IMR-90 (cell line): ENCODE results near the gene PREP. TPM values are rescaled to one million over a fixed set of nuclear protein-coding genes. Genes with fewer than 3 reads are reported as not detected.

ENCODE experiments used
- ATAC-seq: fragments of 200-7000 bp; cut with Tn5 transposase; 2 replicates; pipeline ENCODE4 v1.9.1; 2020; ENCODE audit warnings: low read depth, mild to moderate bottlenecking, moderate library complexity
- BruUV-seq: library from RNA; stranded (reverse); fragments of 400-500 nt; replicated peaks from 2 replicates; lab custom pipeline; 2021; lab: Mats Ljungman, UMichigan
- CTCF ChIA-PET: fragments of 300-600 bp; formaldehyde crosslinking; extraction: SDS; loops from one replicate; lab custom pipeline; 2021; ENCODE audit warnings: antibody characterized with exemption; lab: Yijun Ruan, JAX
- POLR2A ChIA-PET: fragments of 300-600 bp; sonication (Branson Sonifier 250); formaldehyde crosslinking; loops from one replicate; lab custom pipeline; 2022; ENCODE audit warnings: antibody characterized with exemption; ENCODE audit not compliant: unreplicated experiment; lab: Charles Lee
- DNase-seq: peaks from one replicate; pipeline ENCODE4 v3.0.0; 2013
- H2AFZ ChIP-seq: replicated peaks from 2 replicates; pipeline ENCODE3; 2013; ENCODE audit warnings: low read length, mild to moderate bottlenecking; ENCODE audit not compliant: poor library complexity
- H2AK5ac ChIP-seq: 2 replicates; pipeline ENCODE4 v1.6.1; 2013; ENCODE audit warnings: low read depth, low read length, inconsistent platforms
- H2AK9ac ChIP-seq: replicated peaks from 2 replicates; pipeline ENCODE3; 2013; ENCODE audit warnings: mild to moderate bottlenecking, low read depth, low read length, moderate library complexity; ENCODE audit not compliant: poor library complexity
- H2BK120ac ChIP-seq: 2 replicates; pipeline ENCODE4 v1.6.1; 2013; ENCODE audit warnings: low read depth, low read length, inconsistent platforms
- H2BK15ac ChIP-seq: 3 replicates; pipeline ENCODE4 v1.6.1; 2013; ENCODE audit warnings: low read depth, low read length, inconsistent platforms
- H2BK20ac ChIP-seq: 2 replicates; pipeline ENCODE4 v1.6.1; 2013; ENCODE audit warnings: low read depth, mild to moderate bottlenecking, inconsistent platforms, low read length, moderate library complexity
- H2BK5ac ChIP-seq: 2 replicates; pipeline ENCODE4 v1.6.1; 2013; ENCODE audit warnings: mild to moderate bottlenecking, low read depth, low read length, inconsistent platforms; ENCODE audit not compliant: poor library complexity, severe bottlenecking
- H3K14ac ChIP-seq: replicated peaks from 2 replicates; pipeline ENCODE4 v1.6.1; 2013; ENCODE audit warnings: low read depth, low read length, inconsistent platforms
- H3K18ac ChIP-seq: 2 replicates; pipeline ENCODE4 v1.6.1; 2013; ENCODE audit warnings: low read depth, low read length, control low read depth
- H3K23ac ChIP-seq: 2 replicates; pipeline ENCODE4 v1.6.1; 2013; ENCODE audit warnings: low read depth, low read length, inconsistent platforms
- H3K27ac ChIP-seq: 2 replicates; pipeline ENCODE4 v1.5.1; 2013; ENCODE audit warnings: mild to moderate bottlenecking, control low read depth, low read length; ENCODE audit not compliant: insufficient read depth
- H3K27me3 ChIP-seq: 2 replicates; pipeline ENCODE4 v1.6.1; 2013; ENCODE audit warnings: low read length; ENCODE audit not compliant: control insufficient read depth, insufficient read depth
- H3K36me3 ChIP-seq: 2 replicates; pipeline ENCODE4 v1.6.1; 2013; ENCODE audit warnings: low read length, mixed read lengths; ENCODE audit not compliant: control insufficient read depth, insufficient read depth
- H3K4ac ChIP-seq: 2 replicates; pipeline ENCODE4 v1.6.1; 2013; ENCODE audit warnings: low read depth, low read length, inconsistent platforms
- H3K4me1 ChIP-seq: 2 replicates; pipeline ENCODE4 v1.6.1; 2013; ENCODE audit warnings: low read length, mixed read lengths; ENCODE audit not compliant: control insufficient read depth, insufficient read depth
- H3K4me2 ChIP-seq: 2 replicates; pipeline ENCODE4 v1.6.1; 2013; ENCODE audit warnings: low read depth, mild to moderate bottlenecking, control low read depth, low read length, moderate library complexity
- H3K4me3 ChIP-seq: 2 replicates; pipeline ENCODE4 v1.5.1; 2013; ENCODE audit warnings: low read depth, mild to moderate bottlenecking, control low read depth, low read length, moderate library complexity; ENCODE audit not compliant: insufficient read depth
- H3K56ac ChIP-seq: 2 replicates; pipeline ENCODE4 v1.6.1; 2013; ENCODE audit warnings: low read length, inconsistent platforms; ENCODE audit not compliant: insufficient read depth; ENCODE audit errors: extremely low read depth
- H3K79me1 ChIP-seq, 2 experiments: 2 replicates each; pipeline ENCODE4 v1.6.1; 2013; ENCODE audit warnings: low read length in 2 of 2, inconsistent platforms in 1 of 2, low read depth in 1 of 2
- H3K9ac ChIP-seq: 2 replicates; pipeline ENCODE4 v1.6.1; 2013; ENCODE audit warnings: low read depth, low read length, control low read depth
- H3K9me1 ChIP-seq: 2 replicates; pipeline ENCODE4 v1.6.1; 2013; ENCODE audit warnings: low read length, inconsistent platforms; ENCODE audit not compliant: insufficient read depth
- H3K9me3 ChIP-seq: 2 replicates; pipeline ENCODE4 v1.6.1; 2013; ENCODE audit warnings: low read length; ENCODE audit not compliant: control insufficient read depth, insufficient read depth
- H4K20me1 ChIP-seq: 2 replicates; pipeline ENCODE4 v1.6.1; 2013; ENCODE audit warnings: low read length, inconsistent platforms; ENCODE audit not compliant: insufficient read depth
- H4K5ac ChIP-seq: 2 replicates; pipeline ENCODE4 v1.6.1; 2013; ENCODE audit warnings: mild to moderate bottlenecking, low read depth, low read length, control low read depth
- H4K8ac ChIP-seq, 2 experiments: 2 replicates each; pipeline ENCODE4 v1.6.1; 2013; ENCODE audit warnings: low read depth in 2 of 2, low read length in 2 of 2, control low read depth in 1 of 2, inconsistent platforms in 1 of 2
- H4K91ac ChIP-seq: 2 replicates; pipeline ENCODE4 v1.6.1; 2013; ENCODE audit warnings: low read depth, low read length, inconsistent platforms; ENCODE audit not compliant: insufficient read depth
- BHLHE40 ChIP-seq: fragments of 150-350 bp; IDR thresholded peaks from 2 replicates; pipeline ENCODE4 v1.6.1; 2016; ENCODE audit warnings: mild to moderate bottlenecking, low read depth, low read length
- CEBPB ChIP-seq: IDR thresholded peaks from 2 replicates; pipeline ENCODE4 v1.6.1; 2012; ENCODE audit warnings: low read depth, low read length, improper control_type of control experiment
- FOS ChIP-seq: fragments of 150-350 bp; IDR thresholded peaks from 2 replicates; pipeline ENCODE4 v1.6.1; 2016; ENCODE audit warnings: low read depth, low read length
- MAFK ChIP-seq: IDR thresholded peaks from 2 replicates; pipeline ENCODE4 v1.6.1; 2012; ENCODE audit warnings: low read depth, low read length, improper control_type of control experiment
- MXI1 ChIP-seq: IDR thresholded peaks from 2 replicates; pipeline ENCODE4 v1.6.1; 2012; ENCODE audit warnings: low read depth, mild to moderate bottlenecking, low read length, moderate library complexity, borderline replicate concordance
- NFE2L2 ChIP-seq: fragments of 150-350 bp; IDR thresholded peaks from 2 replicates; pipeline ENCODE4 v1.6.1; 2016; ENCODE audit warnings: low read depth, mild to moderate bottlenecking, low read length
- POLR2A ChIP-seq: IDR thresholded peaks from 2 replicates; pipeline ENCODE4 v1.6.1; 2012; ENCODE audit warnings: mild to moderate bottlenecking, low read depth, low read length
- RAD21 ChIP-seq: IDR thresholded peaks from 2 replicates; pipeline ENCODE4 v1.6.1; 2012; ENCODE audit warnings: low read length, improper control_type of control experiment
- RCOR1 ChIP-seq: IDR thresholded peaks from 2 replicates; pipeline ENCODE4 v1.6.1; 2012; ENCODE audit warnings: mild to moderate bottlenecking, low read length, improper control_type of control experiment; ENCODE audit not compliant: insufficient replicate concordance
- SMC3 ChIP-seq: fragments of 150-350 bp; IDR thresholded peaks from 2 replicates; pipeline ENCODE4 v1.6.1; 2016; ENCODE audit warnings: low read depth, mild to moderate bottlenecking, antibody characterized with exemption, low read length, moderate library complexity
- WGBS, 2 experiments: methylation state at CpG; one replicate each; pipeline versions ENCODE4 v1.1.5 to v1.1.7; 2013; ENCODE audit warnings: missing lambda C conversion rate in 2 of 2; ENCODE audit not compliant: insufficient read length in 1 of 2; ENCODE audit errors: extremely low coverage in 2 of 2; 5-methylcytosine and 5-hydroxymethylcytosine counted together
- dilution Hi-C: fragments of 300-500 bp; cut with HindIII; formaldehyde crosslinking; loops from one replicate; pipeline ENCODE4 v1.14.3; 2018; ENCODE audit warnings: low sequenced_read_pairs; ENCODE audit not compliant: unreplicated experiment
- in situ Hi-C: fragments of 300-500 bp; cut with MboI; formaldehyde crosslinking; loops from 3 replicates; pipeline ENCODE4 v1.14.3; 2019; ENCODE audit warnings: low sequenced_read_pairs, inconsistent platforms, mixed read lengths
- intact Hi-C: fragments of 100-400 bp; cut with micrococcal nuclease; formaldehyde crosslinking; loops from 2 replicates; pipeline ENCODE4 v1.10.0; 2022
- polyA plus RNA-seq, 3 experiments: library from polyadenylated mRNA; depleted of rRNA; stranded (reverse); fragments of >200 nt; gene quantifications; 2 replicates each; pipeline ENCODE4 v1.2.3, GENCODE V29; 2012; ENCODE audit warnings: low replicate concordance in 1 of 3
- total RNA-seq: library from RNA; depleted of rRNA; stranded (reverse); fragments of >200 nt; gene quantifications from 2 replicates; pipeline ENCODE4 v1.2.3, GENCODE V29; 2012
- TF ChIP-seq, protein P1 (sequence below): fragments of 150-350 bp; IDR thresholded peaks from 2 replicates; pipeline ENCODE4 v1.6.1; 2017; ENCODE audit warnings: mild to moderate bottlenecking, antibody characterized with exemption, low read length, low read depth
- TF ChIP-seq, protein P2 (sequence below): conservative IDR thresholded peaks from 2 replicates; pipeline ENCODE4 v1.5.1; 2012; ENCODE audit warnings: mild to moderate bottlenecking, low read depth, low read length, improper control_type of control experiment
- TF ChIP-seq, protein P3 (sequence below): fragments of 150-350 bp; IDR thresholded peaks from 2 replicates; pipeline ENCODE4 v1.6.1; 2016; ENCODE audit warnings: low read depth, mild to moderate bottlenecking, low read length, moderate library complexity, borderline replicate concordance

PREP gene
- total and polyA plus RNA-seq, 2 of the 4 experiments (the other 2 are of a cell fraction) = 21.0 to 25.7 TPM

DNA sequence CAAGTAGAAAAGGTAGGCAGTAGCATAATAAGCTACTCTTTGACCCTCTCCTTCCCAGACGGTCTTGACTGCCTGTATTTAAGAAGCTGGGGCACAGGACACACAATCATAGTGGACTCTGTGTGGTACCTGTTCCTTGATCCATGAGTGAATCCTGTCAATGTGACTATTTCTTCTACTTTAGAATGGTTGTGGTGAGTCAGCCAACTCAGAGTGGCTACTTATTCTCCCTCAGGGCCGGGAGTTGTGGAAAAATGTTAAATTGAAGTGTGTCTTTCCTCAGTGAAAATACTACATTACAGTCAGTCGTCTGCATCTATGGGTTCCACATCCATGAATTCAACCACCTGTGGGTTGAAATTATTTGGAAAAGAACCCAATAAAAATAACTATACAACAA is 30.8 kb upstream of the PREP start:
- ChIA-PET CTCF (no interaction called here), POLR2A (interaction anchor here (0.6 kb wide), 1 partner anchor 60 kb away, joined by 3 read pairs; no protein-coding TSS in a partner anchor)
- H2AFZ ChIP-seq = no peak overlapping the region
- BruUV-seq = no TSS peak
- peak overlapping the region; percentile 60 for H3K23ac ChIP-seq
- no peak overlapping the region for H3K56ac ChIP-seq
- H2BK15ac ChIP-seq = peak overlapping the region; percentile 99; the same call in 2 of the 3 replicates
- peak overlapping the region; percentile 74 for H2BK120ac ChIP-seq
- H3K27me3 ChIP-seq = no peaks in the 10 kb centered on the region
- peak overlapping the region; percentile 88 for H3K4ac ChIP-seq
- peak overlapping the region; percentile 93 for H2BK20ac ChIP-seq
- H3K4me1 ChIP-seq = peaks cover 14% of the 10 kb centered on the region
- H3K18ac ChIP-seq = peak overlapping the region; percentile 72; the same call in 1 of the 2 replicates
- peak overlapping the region; percentile 88 for H4K91ac ChIP-seq
- H2AK9ac ChIP-seq = no peak overlapping the region
- peak overlapping the region; percentile 79; the same call in 1 of the 2 replicates for H2AK5ac ChIP-seq
- peak overlapping the region in 1 of 2 experiments; percentile 69; a peak in 1 of 4 replicates for H4K8ac ChIP-seq
- WGBS, 2 experiments = no CpG with 5 or more reads among the region's 3 CpGs
- no peaks in the 10 kb centered on the region for H3K36me3 ChIP-seq
- peaks cover 3% of the 10 kb centered on the region for H3K9me1 ChIP-seq
- DNase-seq (no peak), ATAC-seq (no peak)
- in situ Hi-C loops = loop anchor here (10.0 kb wide), 1 partner anchor 871 kb away; no protein-coding TSS in a partner anchor
- no peak overlapping the region for H3K9ac ChIP-seq
- H4K5ac ChIP-seq = peak overlapping the region; percentile 48; the same call in 1 of the 2 replicates
- no peak overlapping the region for H3K4me3 ChIP-seq
- 0 out of 2 replicates have a peak overlapping the region, but pooled peaks have one; percentile 30 for H3K14ac ChIP-seq
- H3K9me3 ChIP-seq = no peaks in the 10 kb centered on the region
- H4K20me1 ChIP-seq = no peaks in the 10 kb centered on the region
- TF ChIP-seq, protein P1, sequence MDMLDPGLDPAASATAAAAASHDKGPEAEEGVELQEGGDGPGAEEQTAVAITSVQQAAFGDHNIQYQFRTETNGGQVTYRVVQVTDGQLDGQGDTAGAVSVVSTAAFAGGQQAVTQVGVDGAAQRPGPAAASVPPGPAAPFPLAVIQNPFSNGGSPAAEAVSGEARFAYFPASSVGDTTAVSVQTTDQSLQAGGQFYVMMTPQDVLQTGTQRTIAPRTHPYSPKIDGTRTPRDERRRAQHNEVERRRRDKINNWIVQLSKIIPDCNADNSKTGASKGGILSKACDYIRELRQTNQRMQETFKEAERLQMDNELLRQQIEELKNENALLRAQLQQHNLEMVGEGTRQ = no peak
- TF ChIP-seq FOS (no peak), MAFK (no peak), CEBPB (no peak), RCOR1 (no peak), BHLHE40 (no peak), NFE2L2 (no peak), RAD21 (no peak), MXI1 (no peak), SMC3 (no peak), POLR2A (no peak)
- TF ChIP-seq, protein P2, sequence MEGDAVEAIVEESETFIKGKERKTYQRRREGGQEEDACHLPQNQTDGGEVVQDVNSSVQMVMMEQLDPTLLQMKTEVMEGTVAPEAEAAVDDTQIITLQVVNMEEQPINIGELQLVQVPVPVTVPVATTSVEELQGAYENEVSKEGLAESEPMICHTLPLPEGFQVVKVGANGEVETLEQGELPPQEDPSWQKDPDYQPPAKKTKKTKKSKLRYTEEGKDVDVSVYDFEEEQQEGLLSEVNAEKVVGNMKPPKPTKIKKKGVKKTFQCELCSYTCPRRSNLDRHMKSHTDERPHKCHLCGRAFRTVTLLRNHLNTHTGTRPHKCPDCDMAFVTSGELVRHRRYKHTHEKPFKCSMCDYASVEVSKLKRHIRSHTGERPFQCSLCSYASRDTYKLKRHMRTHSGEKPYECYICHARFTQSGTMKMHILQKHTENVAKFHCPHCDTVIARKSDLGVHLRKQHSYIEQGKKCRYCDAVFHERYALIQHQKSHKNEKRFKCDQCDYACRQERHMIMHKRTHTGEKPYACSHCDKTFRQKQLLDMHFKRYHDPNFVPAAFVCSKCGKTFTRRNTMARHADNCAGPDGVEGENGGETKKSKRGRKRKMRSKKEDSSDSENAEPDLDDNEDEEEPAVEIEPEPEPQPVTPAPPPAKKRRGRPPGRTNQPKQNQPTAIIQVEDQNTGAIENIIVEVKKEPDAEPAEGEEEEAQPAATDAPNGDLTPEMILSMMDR = no peak
- TF ChIP-seq, protein P3, sequence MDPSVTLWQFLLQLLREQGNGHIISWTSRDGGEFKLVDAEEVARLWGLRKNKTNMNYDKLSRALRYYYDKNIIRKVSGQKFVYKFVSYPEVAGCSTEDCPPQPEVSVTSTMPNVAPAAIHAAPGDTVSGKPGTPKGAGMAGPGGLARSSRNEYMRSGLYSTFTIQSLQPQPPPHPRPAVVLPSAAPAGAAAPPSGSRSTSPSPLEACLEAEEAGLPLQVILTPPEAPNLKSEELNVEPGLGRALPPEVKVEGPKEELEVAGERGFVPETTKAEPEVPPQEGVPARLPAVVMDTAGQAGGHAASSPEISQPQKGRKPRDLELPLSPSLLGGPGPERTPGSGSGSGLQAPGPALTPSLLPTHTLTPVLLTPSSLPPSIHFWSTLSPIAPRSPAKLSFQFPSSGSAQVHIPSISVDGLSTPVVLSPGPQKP = no peak
- dilution Hi-C loops = no loop called here
- no peak overlapping the region for H3K4me2 ChIP-seq
- intact Hi-C loops = loop anchor here (5.0 kb wide), 4 partner anchors 49 to 789 kb away; partner anchors contain the start of gene PRDM1
- no peaks in the 10 kb centered on the region for H3K79me1 ChIP-seq
- no peak overlapping the region for H2BK5ac ChIP-seq
- H3K27ac ChIP-seq = no peak overlapping the region
